Measurements from ENCODE around the gene PPIE. TPM values are rescaled to one million over a fixed set of nuclear protein-coding genes. Genes with fewer than 3 reads are reported as not detected.

Gene PPIE
- total RNA-seq, 2 experiments from 2014 or later, result 67.4 to 69.5 TPM

DNA sequence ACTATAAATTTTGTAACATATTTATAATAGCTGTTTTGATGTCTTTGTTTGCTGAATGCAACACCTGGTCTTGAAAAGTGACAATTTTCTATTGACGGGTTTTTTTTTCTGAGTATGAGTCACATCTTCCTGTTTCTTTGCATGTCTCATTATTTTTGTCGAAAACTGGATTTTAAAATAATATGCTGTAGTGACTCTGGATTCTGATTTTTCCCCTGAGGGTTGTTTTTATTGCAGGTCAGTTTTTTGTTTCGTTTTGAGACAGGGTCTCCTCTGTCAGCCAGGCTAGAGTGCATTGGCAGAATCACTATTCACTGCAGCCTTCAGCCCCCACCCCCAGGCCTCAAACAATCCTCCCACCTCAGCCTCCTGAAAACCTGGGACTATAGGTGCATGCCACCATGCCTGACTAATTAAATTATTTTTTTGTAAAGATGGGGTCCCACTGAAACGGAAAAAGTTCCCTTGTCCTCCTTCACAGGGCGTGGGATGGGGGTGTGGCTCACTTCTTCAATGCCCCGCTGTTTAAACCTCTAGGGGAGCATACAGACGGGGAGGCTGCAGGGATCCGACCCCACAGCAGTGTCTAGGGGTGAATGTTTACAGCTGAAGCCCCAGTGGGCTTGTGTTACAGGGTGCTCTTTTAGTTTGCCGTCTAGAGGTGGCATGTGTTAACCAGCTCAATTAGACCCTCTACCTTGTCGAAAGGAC, 11.3 kb upstream of the PPIE start:
- CTCF ChIA-PET, result interaction anchor here (0.9 to 3.2 kb wide), 5 partner anchors 10 to 73 kb away, joined by 3 to 11 read pairs (median 5); partner anchors contain the start of gene NT5C1A
- Mint-ChIP-seq H3K9me3 (ENCODE audit: low read depth) (no peaks in the 10 kb centered on the region), H3K27ac (no peak overlapping the region), H3K4me1 (peaks cover 21% of the 10 kb centered on the region), H3K36me3 (no peaks in the 10 kb centered on the region), H3K4me3 (no peak overlapping the region), H3K27me3 (peaks cover 72% of the 10 kb centered on the region)
- no peak for DNase-seq
- ATAC-seq, result peak; percentile 36

DNA sequence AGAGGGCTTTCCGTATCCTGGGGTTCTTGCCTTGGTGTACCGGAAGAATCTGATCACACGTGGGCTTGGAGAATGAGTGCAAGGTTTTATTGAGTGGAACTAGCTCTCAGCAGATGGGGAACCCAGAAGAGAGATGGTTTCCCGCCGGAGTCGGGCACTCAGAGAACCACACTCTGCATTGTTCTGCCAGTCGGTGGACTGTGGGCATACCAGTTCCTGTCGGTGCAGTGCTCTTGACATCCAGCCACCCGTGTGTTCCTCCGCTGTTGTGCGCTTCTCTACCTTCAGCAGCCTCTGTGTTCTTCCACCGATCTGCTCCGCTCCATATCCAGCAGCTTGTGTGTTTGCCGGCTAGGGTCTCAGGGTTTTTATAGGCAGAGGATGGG, 10.8 kb upstream of the PPIE start:
- CTCF ChIA-PET, result interaction anchor here (0.9 to 2.0 kb wide), 5 partner anchors 9 to 72 kb away, joined by 3 to 6 read pairs (median 5); partner anchors contain the start of gene NT5C1A
- Mint-ChIP-seq H3K4me1 (peaks cover 21% of the 10 kb centered on the region), H3K27me3 (peaks cover 75% of the 10 kb centered on the region), H3K36me3 (no peaks in the 10 kb centered on the region), H3K4me3 (no peak overlapping the region), H3K9me3 (ENCODE audit: low read depth) (no peaks in the 10 kb centered on the region), H3K27ac (no peak overlapping the region)
- no peak for DNase-seq
- ATAC-seq, result no peak

DNA sequence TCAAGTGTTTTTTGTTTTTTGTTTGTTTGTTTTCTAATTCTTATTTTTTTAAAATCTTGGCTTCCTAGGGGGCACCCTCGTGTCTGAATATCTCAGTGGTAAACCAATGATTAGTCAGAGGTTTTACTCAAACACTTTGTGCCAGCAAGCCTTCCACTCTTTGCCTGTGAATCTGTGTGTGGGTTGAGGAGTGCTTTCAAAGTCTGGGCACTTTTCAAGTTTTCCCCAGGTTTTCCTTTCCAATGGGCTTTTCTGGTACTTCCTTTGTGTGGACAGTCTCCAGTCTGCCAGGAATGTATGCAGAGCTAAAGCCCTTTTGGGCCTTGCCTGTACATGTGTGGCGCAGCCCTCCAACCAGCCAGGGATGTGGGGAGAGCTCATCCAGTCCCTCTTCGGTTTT, 9.7 kb upstream of the PPIE start:
- peaks cover 21% of the 10 kb centered on the region for H3K4me1 Mint-ChIP-seq
- no peaks in the 10 kb centered on the region for H3K9me3 Mint-ChIP-seq (ENCODE audit: low read depth)
- no peak overlapping the region for H3K27ac Mint-ChIP-seq
- ATAC-seq (no peak), DNase-seq (no peak)
- peaks cover 84% of the 10 kb centered on the region for H3K27me3 Mint-ChIP-seq
- H3K4me3 Mint-ChIP-seq, result no peak overlapping the region
- H3K36me3 Mint-ChIP-seq, result no peaks in the 10 kb centered on the region
- CTCF ChIA-PET, result interaction anchor here (0.9 to 1.8 kb wide), 3 partner anchors 9 to 122 kb away, joined by 4 to 8 read pairs (median 5); no protein-coding TSS in a partner anchor

DNA sequence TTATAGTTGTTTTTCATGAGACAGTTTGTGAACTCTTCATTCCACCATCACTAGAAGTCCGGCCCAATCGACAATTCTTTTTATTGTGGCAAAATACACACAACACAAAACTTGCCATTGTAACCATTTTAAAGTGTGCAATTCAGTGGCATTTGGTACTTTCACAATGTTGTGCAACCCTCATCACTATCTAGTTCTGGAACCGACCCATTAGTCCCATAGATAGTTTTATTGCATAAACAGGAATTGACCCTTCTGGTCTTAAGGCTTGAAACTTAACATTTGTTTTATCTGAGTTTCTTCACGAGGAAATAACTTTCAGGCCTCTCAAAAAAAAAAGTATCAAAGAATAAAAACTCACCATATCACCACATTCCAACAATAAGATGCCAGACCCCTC, 8.8 kb upstream of the PPIE start:
- ATAC-seq, result no peak
- no peak overlapping the region for H3K27ac Mint-ChIP-seq
- DNase-seq, result no peak
- H3K36me3 Mint-ChIP-seq, result no peaks in the 10 kb centered on the region
- CTCF ChIA-PET, result interaction anchor here (0.9 to 1.8 kb wide), 3 partner anchors 10 to 123 kb away, joined by 4 to 8 read pairs (median 5); no protein-coding TSS in a partner anchor
- H3K27me3 Mint-ChIP-seq, result peaks cover 77% of the 10 kb centered on the region
- no peaks in the 10 kb centered on the region for H3K9me3 Mint-ChIP-seq (ENCODE audit: low read depth)
- H3K4me3 Mint-ChIP-seq, result no peak overlapping the region
- H3K4me1 Mint-ChIP-seq, result peaks cover 21% of the 10 kb centered on the region

DNA sequence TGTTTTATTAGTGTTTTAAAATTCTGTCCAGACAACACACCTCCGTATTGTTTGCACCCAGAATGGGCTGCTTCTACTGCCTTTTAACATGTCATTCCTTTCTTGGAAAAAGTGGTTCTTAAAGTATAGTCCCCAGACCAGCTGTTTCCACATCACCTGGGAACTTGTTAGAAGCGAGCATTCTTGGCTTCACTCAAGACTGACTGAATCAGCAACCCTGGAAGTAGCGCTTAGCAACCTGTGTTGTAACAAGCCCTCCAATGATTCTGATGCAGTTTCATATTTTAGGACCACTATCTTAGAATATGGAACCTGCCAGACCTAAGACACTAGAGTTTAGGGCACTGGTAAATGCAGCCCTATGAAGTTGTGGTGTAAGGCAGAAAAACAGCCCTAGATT, 6.0 kb upstream of the PPIE start:
- CTCF ChIA-PET, result interaction anchor here (0.7 kb wide), 1 partner anchor 126 kb away, joined by 3 read pairs; no protein-coding TSS in a partner anchor
- H3K4me1 Mint-ChIP-seq, result peaks cover 24% of the 10 kb centered on the region
- no peak for ATAC-seq
- H3K36me3 Mint-ChIP-seq, result peaks cover 7% of the 10 kb centered on the region
- peaks cover 60% of the 10 kb centered on the region for H3K27me3 Mint-ChIP-seq
- no peak for DNase-seq
- no peaks in the 10 kb centered on the region for H3K9me3 Mint-ChIP-seq (ENCODE audit: low read depth)
- H3K27ac Mint-ChIP-seq, result no peak overlapping the region
- no peak overlapping the region for H3K4me3 Mint-ChIP-seq

DNA sequence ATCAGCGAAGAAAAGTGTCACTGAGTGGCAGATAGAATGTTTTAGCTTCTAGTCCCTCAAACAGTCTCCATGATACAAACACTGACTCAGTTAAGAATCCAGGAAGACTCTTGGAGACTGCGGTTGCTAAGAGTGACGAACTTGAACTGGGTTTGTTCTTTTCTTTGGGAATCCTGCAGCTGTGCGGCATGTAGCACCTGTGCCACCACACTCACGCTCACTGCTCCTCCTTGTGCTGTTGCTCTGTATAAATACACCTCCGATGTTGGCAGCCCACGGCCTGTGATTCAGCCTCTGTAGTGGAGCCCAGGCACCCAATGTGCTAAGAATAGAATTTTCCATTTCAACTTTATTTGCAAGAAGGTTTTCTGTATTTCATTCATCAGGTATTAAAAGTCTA, 5.5 kb upstream of the PPIE start:
- Mint-ChIP-seq H3K36me3 (peaks cover 7% of the 10 kb centered on the region), H3K4me3 (no peak overlapping the region), H3K27me3 (peaks cover 56% of the 10 kb centered on the region), H3K4me1 (peaks cover 24% of the 10 kb centered on the region), H3K27ac (no peak overlapping the region), H3K9me3 (ENCODE audit: low read depth) (no peaks in the 10 kb centered on the region)
- DNase-seq, result no peak
- no peak for ATAC-seq
- CTCF ChIA-PET, result no interaction called here

DNA sequence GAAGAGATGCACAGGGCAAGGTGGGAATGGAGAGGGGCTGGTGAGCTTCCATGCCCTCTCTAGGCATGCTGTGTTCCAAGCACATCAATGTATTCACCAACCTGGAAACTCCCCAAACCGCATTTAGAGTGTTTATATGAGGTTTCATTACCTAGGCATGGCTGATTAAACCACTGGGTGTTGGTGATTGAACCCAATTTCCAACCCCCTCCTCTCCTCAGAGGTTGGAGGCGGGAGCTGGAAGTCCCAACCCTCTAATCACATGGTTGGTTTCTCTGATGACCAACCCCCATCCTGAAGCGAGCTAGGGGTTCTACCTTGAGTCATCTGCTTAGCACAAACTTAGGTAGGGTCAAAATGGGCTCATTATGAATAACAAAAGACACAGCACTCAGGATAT, 3.0 kb upstream of the PPIE start:
- ATAC-seq (no peak), DNase-seq (no peak)
- H3K36me3 Mint-ChIP-seq, result peaks cover 15% of the 10 kb centered on the region
- no peaks in the 10 kb centered on the region for H3K9me3 Mint-ChIP-seq (ENCODE audit: low read depth)
- H3K27me3 Mint-ChIP-seq, result peaks cover 33% of the 10 kb centered on the region
- H3K27ac Mint-ChIP-seq, result no peak overlapping the region
- CTCF ChIA-PET, result interaction anchor here (0.7 to 1.6 kb wide), 4 partner anchors 15 to 238 kb away, joined by 3 to 4 read pairs (median 3); no protein-coding TSS in a partner anchor
- no peak overlapping the region for H3K4me3 Mint-ChIP-seq
- peaks cover 42% of the 10 kb centered on the region for H3K4me1 Mint-ChIP-seq

DNA sequence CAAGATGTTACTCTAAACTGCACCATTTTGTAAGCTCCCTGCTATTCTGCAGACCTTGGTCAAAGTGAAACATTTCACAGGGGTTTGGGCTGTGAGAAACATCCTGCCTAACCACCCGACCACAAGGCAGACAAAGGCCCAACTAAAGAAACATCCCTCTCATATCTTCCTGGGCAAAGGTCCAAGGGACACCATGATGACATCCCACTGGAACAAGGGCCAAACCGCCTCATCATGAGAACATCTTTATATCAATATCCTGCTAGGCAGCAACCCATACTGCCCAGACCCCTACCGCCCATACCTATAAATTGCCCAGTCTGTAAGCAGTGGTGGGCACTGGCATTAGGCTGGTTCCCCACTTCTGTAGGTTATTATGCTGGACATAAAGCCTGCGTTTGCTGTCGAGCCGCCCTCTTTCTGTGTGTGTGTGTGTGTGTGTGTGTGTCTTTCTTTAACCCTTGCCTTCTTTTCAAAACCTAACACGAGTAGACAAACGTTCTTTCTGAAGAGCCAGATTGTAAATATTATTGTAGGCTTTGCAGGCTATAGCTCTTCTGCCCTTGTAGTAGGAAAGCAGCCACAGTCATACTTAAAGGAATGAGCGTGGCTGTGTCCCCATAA, 1.0 kb upstream of the PPIE start:
- Mint-ChIP-seq H3K27me3 (peaks cover 21% of the 10 kb centered on the region), H3K4me1 (peaks cover 53% of the 10 kb centered on the region), H3K4me3 (peak overlapping the region; percentile 36), H3K9me3 (ENCODE audit: low read depth) (no peaks in the 10 kb centered on the region), H3K27ac (peak overlapping the region; percentile 95), H3K36me3 (peaks cover 27% of the 10 kb centered on the region)
- no peak for ATAC-seq
- DNase-seq, result peak; percentile 75
- CTCF ChIA-PET, result interaction anchor here (1.1 to 2.1 kb wide), 7 partner anchors 10 to 161 kb away, joined by 3 to 13 read pairs (median 5); partner anchors contain the start of gene PABPC4

DNA sequence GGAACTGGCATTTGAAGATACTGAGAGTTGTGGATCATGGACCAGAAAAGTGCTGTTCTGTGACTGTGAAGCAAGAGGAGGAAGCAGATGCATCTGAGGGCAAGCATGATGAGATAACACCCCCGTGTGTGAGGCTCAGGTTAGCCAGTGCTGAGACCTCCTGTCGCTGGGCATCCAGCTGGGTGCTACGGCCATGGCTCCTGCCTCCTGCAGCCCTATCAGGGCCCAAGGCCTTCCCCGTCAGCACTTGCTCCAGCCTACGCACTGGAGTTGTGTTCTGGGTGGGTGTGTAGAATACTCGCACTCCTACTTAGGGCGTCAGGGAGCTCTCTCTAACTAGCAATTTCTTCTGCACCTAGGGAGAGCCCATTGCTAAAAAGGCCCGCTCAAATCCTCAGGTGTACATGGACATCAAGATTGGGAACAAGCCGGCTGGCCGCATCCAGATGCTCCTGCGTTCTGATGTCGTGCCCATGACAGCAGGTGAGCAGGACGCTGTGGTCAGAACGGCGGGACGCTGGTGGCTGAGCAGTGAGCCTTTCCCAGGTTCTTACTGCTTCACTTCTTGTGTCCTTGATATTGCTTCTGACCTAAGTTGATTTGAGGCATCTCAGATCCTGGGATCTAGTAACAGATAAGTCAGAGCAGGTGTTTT, 6.5 kb downstream of the PPIE start:
- DNase-seq, result no peak
- ATAC-seq, result no peak
- CTCF ChIA-PET, result no interaction called here
- H3K4me1 Mint-ChIP-seq, result peaks cover 18% of the 10 kb centered on the region
- no peak overlapping the region for H3K27ac Mint-ChIP-seq
- peaks cover 64% of the 10 kb centered on the region for H3K36me3 Mint-ChIP-seq
- no peaks in the 10 kb centered on the region for H3K27me3 Mint-ChIP-seq
- H3K4me3 Mint-ChIP-seq, result no peak overlapping the region
- H3K9me3 Mint-ChIP-seq (ENCODE audit: low read depth), result no peaks in the 10 kb centered on the region

DNA sequence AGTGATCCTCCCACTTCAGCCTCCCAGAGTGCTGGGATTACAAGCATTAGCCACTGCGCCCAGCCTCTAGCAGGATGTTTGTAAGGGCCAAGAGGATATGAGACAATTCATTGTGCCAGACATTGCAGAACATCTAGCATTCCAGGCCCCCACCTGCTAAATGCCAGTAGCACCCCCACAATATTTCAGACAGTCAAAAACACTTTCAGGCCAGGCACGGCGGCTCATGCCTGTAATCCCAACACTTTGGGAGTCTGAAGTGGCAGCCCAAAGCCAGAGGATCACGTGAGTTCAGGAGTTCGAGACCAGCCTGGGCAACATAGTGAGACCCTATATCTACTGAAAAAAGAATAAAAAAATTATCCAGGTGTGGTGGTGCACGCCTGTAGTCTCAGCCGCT, 12.9 kb downstream of the PPIE start:
- no peak overlapping the region for H3K27ac Mint-ChIP-seq

DNA sequence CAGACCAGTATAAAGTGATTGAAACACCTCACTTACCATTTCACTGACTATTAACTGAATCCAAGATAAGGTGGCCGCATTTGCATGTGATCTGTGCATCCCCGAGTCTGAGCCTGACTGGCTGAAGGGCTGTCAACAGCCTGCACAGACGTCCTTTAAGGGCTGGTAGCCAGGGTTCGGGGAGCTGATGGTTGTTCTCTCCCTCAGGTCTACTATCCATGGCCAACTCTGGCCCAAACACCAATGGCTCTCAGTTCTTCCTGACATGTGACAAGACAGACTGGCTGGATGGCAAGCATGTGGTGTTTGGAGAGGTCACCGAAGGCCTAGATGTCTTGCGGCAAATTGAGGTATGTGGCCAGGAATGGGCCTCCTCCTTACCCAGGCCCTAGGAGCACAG, 14.0 kb downstream of the PPIE start:
- peaks cover 33% of the 10 kb centered on the region for H3K36me3 Mint-ChIP-seq
- CTCF ChIA-PET, result no interaction called here
- ATAC-seq (no peak), DNase-seq (no peak)
- no peak overlapping the region for H3K27ac Mint-ChIP-seq
- H3K4me3 Mint-ChIP-seq, result no peak overlapping the region
- no peaks in the 10 kb centered on the region for H3K4me1 Mint-ChIP-seq
- no peaks in the 10 kb centered on the region for H3K27me3 Mint-ChIP-seq
- no peaks in the 10 kb centered on the region for H3K9me3 Mint-ChIP-seq (ENCODE audit: low read depth)

More for the DNA sequence above, 12.9 kb downstream of the PPIE start:
- no peak for ATAC-seq
- no peak overlapping the region for H3K4me3 Mint-ChIP-seq
- H3K36me3 Mint-ChIP-seq, result peaks cover 38% of the 10 kb centered on the region
- H3K9me3 Mint-ChIP-seq (ENCODE audit: low read depth), result no peaks in the 10 kb centered on the region
- H3K4me1 Mint-ChIP-seq, result no peaks in the 10 kb centered on the region
- no peak for DNase-seq
- CTCF ChIA-PET, result no interaction called here
- no peaks in the 10 kb centered on the region for H3K27me3 Mint-ChIP-seq

DNA sequence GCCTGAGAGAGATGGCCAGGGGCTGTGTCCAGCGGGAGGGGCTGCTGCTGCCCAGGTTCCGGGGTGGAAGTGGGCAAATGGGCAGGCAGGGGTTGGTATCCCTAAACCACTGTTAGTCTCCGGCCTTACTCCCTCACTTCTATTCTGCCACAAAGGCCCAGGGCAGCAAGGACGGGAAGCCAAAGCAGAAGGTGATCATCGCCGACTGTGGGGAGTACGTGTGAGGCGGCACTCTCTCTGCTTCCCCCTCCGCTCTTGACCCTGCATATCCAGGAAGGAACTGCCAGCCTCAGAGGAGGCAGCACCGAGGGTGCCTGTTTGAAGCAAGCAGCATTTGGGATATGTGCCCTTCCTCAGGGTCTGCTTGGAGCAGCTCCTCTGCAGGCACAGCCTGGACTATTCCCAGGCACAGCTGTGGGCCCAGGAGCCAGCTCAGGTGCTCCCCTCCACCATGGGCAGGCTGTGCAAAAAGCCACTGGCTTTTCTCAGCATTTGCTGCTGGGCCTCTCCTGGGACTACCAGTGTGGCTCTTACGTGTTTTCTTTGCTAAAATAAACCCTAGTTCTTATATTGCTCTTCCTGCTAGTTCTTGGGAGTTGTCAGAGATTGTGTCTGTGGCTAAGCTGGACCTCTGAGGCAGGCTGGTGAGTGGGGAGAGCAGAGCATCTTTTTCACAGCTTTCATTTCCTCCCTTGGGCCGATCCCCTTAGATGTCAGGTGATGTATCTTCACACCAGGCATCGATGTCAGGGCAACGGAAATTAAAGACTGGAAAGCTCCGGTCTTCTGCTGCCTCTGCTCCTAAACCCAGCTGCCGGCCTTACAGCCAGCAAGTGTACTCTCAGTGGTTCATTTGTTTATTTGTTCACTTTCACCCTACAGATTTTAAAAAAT, 14.7 kb downstream of the PPIE start:
- Mint-ChIP-seq H3K4me1 (no peaks in the 10 kb centered on the region), H3K36me3 (peaks cover 31% of the 10 kb centered on the region), H3K9me3 (ENCODE audit: low read depth) (no peaks in the 10 kb centered on the region), H3K27me3 (no peaks in the 10 kb centered on the region), H3K27ac (no peak overlapping the region), H3K4me3 (no peak overlapping the region)
- ATAC-seq (no peak), DNase-seq (no peak)
- CTCF ChIA-PET, result no interaction called here

Measured in activated CD8-positive, alpha-beta memory T cell treated with anti-CD3 and anti-CD28 coated beads, Interleukin-2, amount 10 ng/mL, durations not matched to agents 7 days and 5 days (primary cell).